GM23338 (cell line): ENCODE measurements around the gene PGGHG. TPM values are rescaled to one million over a fixed set of nuclear protein-coding genes. Genes with fewer than 3 reads are reported as not detected.
"Not testable (repeated sequence)": the region's sequence is repeated elsewhere in the genome, so short reads cannot be mapped to it uniquely, and the experiment has no call there.

Experiments used
- ATAC-seq: fragments of 200-7000 bp; cut with Tn5 transposase; 3 replicates; pipeline ENCODE4 v1.9.1; 2020
- DNase-seq: peaks from one replicate; pipeline ENCODE4 v3.0.0-alpha.2; 2015; ENCODE audit warnings: low spot score
- H2AFZ ChIP-seq: fragments of 200-600 bp; sonication (generic); 2 replicates; pipeline ENCODE4 v1.8.0; 2016; ENCODE audit warnings: antibody characterized with exemption, mild to moderate bottlenecking, moderate library complexity
- H3F3A ChIP-seq: fragments of 200-600 bp; sonication (generic); replicated peaks from 2 replicates; pipeline ENCODE4 v1.8.0; 2017; ENCODE audit warnings: antibody characterized with exemption, mixed run types, low read depth
- H3K27ac ChIP-seq: fragments of 200-600 bp; sonication (generic); 2 replicates; pipeline ENCODE4 v1.6.1; 2016; ENCODE audit warnings: low read depth
- H3K27me3 ChIP-seq: fragments of 200-600 bp; sonication (generic); 2 replicates; pipeline ENCODE4 v1.8.0; 2016; ENCODE audit warnings: mild to moderate bottlenecking, mixed run types, moderate library complexity; ENCODE audit not compliant: insufficient read depth
- H3K36me3 ChIP-seq: fragments of 200-600 bp; sonication (generic); 2 replicates; pipeline ENCODE4 v1.8.0; 2016; ENCODE audit warnings: mild to moderate bottlenecking; ENCODE audit not compliant: insufficient read depth
- H3K4me1 ChIP-seq: fragments of 200-600 bp; sonication (generic); 2 replicates; pipeline ENCODE4 v1.8.0; 2016; ENCODE audit warnings: mild to moderate bottlenecking, moderate library complexity; ENCODE audit not compliant: insufficient read depth
- H3K4me2 ChIP-seq: fragments of 200-600 bp; sonication (generic); 2 replicates; pipeline ENCODE4 v1.7.1; 2017; ENCODE audit warnings: mixed run types
- H3K4me3 ChIP-seq: fragments of 200-600 bp; sonication (generic); 2 replicates; pipeline ENCODE4 v1.6.1; 2016; ENCODE audit warnings: mixed run types
- H3K79me2 ChIP-seq: fragments of 200-600 bp; sonication (generic); replicated peaks from 2 replicates; pipeline ENCODE4 v1.8.0; 2017; ENCODE audit warnings: mild to moderate bottlenecking; ENCODE audit not compliant: insufficient read depth
- H3K9me2 ChIP-seq: fragments of 200-600 bp; sonication (generic); 2 replicates; pipeline ENCODE4 v1.8.0; 2017; ENCODE audit not compliant: insufficient read depth
- H4K20me1 ChIP-seq: fragments of 200-600 bp; sonication (generic); replicated peaks from 2 replicates; pipeline ENCODE4 v1.8.0; 2017; ENCODE audit warnings: mild to moderate bottlenecking; ENCODE audit not compliant: insufficient read depth
- H3K27ac Mint-ChIP-seq: 2 replicates; pipeline ENCODE4 v1.8.0; 2020; ENCODE audit warnings: inconsistent platforms, mild to moderate bottlenecking, moderate library complexity, mixed read lengths
- H3K27me3 Mint-ChIP-seq: 3 replicates; pipeline ENCODE4 v1.8.0; 2022; ENCODE audit warnings: low read depth, mild to moderate bottlenecking, moderate library complexity, mixed read lengths, inconsistent platforms; ENCODE audit not compliant: insufficient read depth, poor library complexity
- H3K36me3 Mint-ChIP-seq: 3 replicates; pipeline ENCODE4 v1.8.0; 2021; ENCODE audit warnings: low read depth, mild to moderate bottlenecking, inconsistent platforms, moderate library complexity, mixed read lengths
- H3K4me1 Mint-ChIP-seq: 3 replicates; pipeline ENCODE4 v1.8.0; 2020; ENCODE audit warnings: mild to moderate bottlenecking, inconsistent platforms, mixed read lengths
- H3K4me3 Mint-ChIP-seq: 3 replicates; pipeline ENCODE4 v1.8.0; 2021; ENCODE audit warnings: moderate library complexity, mild to moderate bottlenecking, inconsistent platforms, mixed read lengths
- H3K9me3 Mint-ChIP-seq: 3 replicates; pipeline ENCODE4 v1.8.0; 2020; ENCODE audit warnings: moderate library complexity, mild to moderate bottlenecking, inconsistent platforms, mixed read lengths
- POLR2AphosphoS5 ChIP-seq: IDR thresholded peaks from 2 replicates; pipeline ENCODE4 v1.6.1; 2016; ENCODE audit warnings: antibody characterized with exemption, low read depth
- polyA plus RNA-seq: library from polyadenylated mRNA; unstranded; fragments of >200 nt; fragmentation: Nextera tagmentation; extraction: Ambion mirVana; gene quantifications from 2 replicates; pipeline ENCODE4 v1.2.1, GENCODE V29; 2016
- total RNA-seq: library from RNA; depleted of rRNA; stranded (reverse); fragments of >200 nt; shearing (Covaris generic); gene quantifications from 2 replicates; pipeline ENCODE4 v1.2.3, GENCODE V29; 2014

Gene PGGHG
- total and polyA plus RNA-seq, 2 experiments from 2014 or later = 24.9 to 55.8 TPM

DNA sequence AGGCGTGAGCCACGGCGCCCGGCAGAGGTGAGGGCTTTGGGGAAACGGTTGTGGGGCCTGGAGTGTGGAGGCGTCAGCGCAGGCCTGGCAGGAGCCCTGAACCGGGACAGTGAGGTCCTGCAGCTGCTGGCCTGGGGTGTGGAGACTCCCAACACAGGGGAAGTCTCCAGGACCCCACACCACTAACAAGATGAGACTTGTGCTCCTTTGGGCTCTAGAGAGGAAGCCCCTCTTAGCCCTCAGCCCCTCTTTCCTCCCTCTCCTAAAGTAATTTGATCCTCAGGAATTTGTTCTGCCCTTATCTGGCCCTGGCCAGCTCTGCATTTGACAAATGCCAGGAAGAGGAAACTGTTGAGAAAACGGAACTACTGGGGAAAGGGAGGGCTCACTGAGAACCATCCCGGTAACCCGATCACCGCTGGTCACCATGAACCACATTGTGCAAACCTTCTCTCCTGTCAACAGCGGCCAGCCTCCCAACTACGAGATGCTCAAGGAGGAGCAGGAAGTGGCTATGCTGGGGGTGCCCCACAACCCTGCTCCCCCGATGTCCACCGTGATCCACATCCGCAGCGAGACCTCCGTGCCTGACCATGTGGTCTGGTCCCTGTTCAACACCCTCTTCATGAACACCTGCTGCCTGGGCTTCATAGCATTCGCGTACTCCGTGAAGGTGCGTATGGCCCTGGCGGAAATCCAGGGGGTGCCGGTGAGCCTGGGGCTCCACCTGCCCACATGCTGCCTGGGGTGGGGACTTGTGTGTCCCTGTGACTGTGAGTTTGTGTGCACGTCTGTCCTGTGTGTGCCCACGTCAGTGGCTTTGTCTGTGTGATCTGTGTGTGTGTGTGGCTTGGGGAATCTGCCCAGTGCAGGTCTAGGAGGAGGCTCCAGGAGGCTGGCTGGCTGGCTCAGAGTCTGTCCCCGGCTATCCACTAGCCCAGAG lies 19.1 kb downstream of the PGGHG start, which contains the start of gene IFITM2:
Gene IFITM2 (plus strand): TSS at position 51 of the 943 bp plus-strand sequence. CDS start 377 bp downstream, at position 428.
- peak within 1 kb of the TSS; percentile 68 for H3K4me3 ChIP-seq
- Mint-ChIP-seq H3K27me3 (peaks cover 39% of the 10 kb centered on the region), H3K4me1 (peaks cover 62% of the 10 kb centered on the region), H3K4me3 (peak within 1 kb of the TSS; percentile 86), H3K27ac (peak within 1 kb of the TSS; percentile 93)
- not testable (repeated sequence) for H3K9me2 ChIP-seq, H4K20me1 ChIP-seq, H3K27me3 ChIP-seq, H3K36me3 ChIP-seq, H2AFZ ChIP-seq, H3K9me3 Mint-ChIP-seq, H3K36me3 Mint-ChIP-seq
- H3F3A ChIP-seq = peaks cover 30% of the 10 kb centered on the region
- peak within 1 kb of the TSS; percentile 90 for H3K27ac ChIP-seq
- DNase-seq = peak; percentile 93
- peak within 1 kb of the TSS; percentile 84 for H3K4me2 ChIP-seq
- peaks cover 64% of the 10 kb centered on the region for H3K4me1 ChIP-seq
- peak; percentile 41 for ATAC-seq
- TF ChIP-seq POLR2AphosphoS5 = peak; percentile 48; the same call in 1 of the 2 replicates
- peaks cover 12% of the 10 kb centered on the region for H3K79me2 ChIP-seq

DNA sequence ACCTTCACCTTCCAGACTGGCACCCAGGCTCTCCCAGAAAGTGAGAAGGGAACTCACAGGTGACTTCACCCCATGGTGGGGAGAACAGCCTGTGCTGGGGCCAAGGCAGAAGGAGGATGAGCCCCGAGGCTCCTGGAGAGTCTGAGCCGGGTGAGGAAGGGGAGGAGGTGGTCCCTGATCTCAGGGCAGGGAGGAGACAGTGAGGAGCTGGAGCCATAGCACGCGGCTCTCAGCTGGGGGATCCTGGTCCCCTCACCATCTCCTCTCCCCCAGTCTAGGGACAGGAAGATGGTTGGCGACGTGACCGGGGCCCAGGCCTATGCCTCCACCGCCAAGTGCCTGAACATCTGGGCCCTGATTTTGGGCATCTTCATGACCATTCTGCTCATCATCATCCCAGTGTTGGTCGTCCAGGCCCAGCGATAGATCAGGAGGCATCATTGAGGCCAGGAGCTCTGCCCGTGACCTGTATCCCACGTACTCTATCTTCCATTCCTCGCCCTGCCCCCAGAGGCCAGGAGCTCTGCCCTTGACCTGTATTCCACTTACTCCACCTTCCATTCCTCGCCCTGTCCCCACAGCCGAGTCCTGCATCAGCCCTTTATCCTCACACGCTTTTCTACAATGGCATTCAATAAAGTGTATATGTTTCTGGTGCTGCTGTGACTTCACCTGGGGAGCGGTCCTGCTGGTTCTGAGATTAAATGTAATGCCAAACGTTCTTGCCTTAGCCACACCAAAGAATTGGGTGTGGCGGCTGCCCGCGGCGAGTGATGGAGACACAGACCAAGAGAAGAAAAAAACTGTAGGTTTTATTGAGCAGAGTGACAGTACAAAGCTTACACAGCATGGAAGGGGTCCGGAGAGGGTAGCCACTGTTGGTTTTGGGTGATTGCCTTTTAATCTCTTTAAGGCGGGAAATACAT lies 20.1 kb downstream of the PGGHG start:
- not testable (repeated sequence) for H3K9me3 Mint-ChIP-seq, H3K36me3 ChIP-seq, H2AFZ ChIP-seq, H3K27me3 ChIP-seq, H3K27ac ChIP-seq, ATAC-seq, DNase-seq, H3K36me3 Mint-ChIP-seq, H3K9me2 ChIP-seq, H4K20me1 ChIP-seq
- Histone ChIP-seq H3K4me2 (peak overlapping the region; percentile 84), H3K4me1 (peaks cover 60% of the 10 kb centered on the region), H3F3A (peaks cover 33% of the 10 kb centered on the region), H3K4me3 (peak overlapping the region; percentile 68), H3K79me2 (peaks cover 14% of the 10 kb centered on the region)
- Mint-ChIP-seq H3K4me1 (peaks cover 64% of the 10 kb centered on the region), H3K4me3 (peak overlapping the region; percentile 86), H3K27me3 (peaks cover 30% of the 10 kb centered on the region), H3K27ac (peak overlapping the region; percentile 93)

- H3K36me3 ChIP-seq, H3K27ac Mint-ChIP-seq, H3K9me2 ChIP-seq, DNase-seq, H3K27me3 ChIP-seq, H4K20me1 ChIP-seq, H3K36me3 Mint-ChIP-seq, H3K27ac ChIP-seq, H3K9me3 Mint-ChIP-seq, H2AFZ ChIP-seq: not testable (repeated sequence)
- H3K4me2 ChIP-seq = peak overlapping the region; percentile 84
- H3K4me3 Mint-ChIP-seq = peak overlapping the region; percentile 86
- peaks cover 72% of the 10 kb centered on the region for H3K4me1 Mint-ChIP-seq
- H3K27me3 Mint-ChIP-seq = peaks cover 21% of the 10 kb centered on the region
- H3K79me2 ChIP-seq = peaks cover 25% of the 10 kb centered on the region
- peaks cover 30% of the 10 kb centered on the region for H3F3A ChIP-seq
- H3K4me3 ChIP-seq = peak overlapping the region; percentile 68
- ATAC-seq = peak; percentile 0; the same call in 2 of the 3 replicates
- H3K4me1 ChIP-seq = peaks cover 59% of the 10 kb centered on the region
Observed at GRCh38 chr11:309979-310572, 21.1 kb downstream of the PGGHG start.

- not testable (repeated sequence) for H3K9me2 ChIP-seq, H3K9me3 Mint-ChIP-seq, H4K20me1 ChIP-seq, H3K27ac Mint-ChIP-seq, DNase-seq, H3K27ac ChIP-seq, H3K36me3 ChIP-seq, H3K36me3 Mint-ChIP-seq, H2AFZ ChIP-seq, H3K27me3 ChIP-seq
- Histone ChIP-seq H3K4me2 (peak overlapping the region; percentile 84), H3K4me1 (peaks cover 57% of the 10 kb centered on the region), H3K4me3 (peak overlapping the region; percentile 70; the same call in 1 of the 2 replicates), H3K79me2 (peaks cover 31% of the 10 kb centered on the region), H3F3A (peaks cover 29% of the 10 kb centered on the region)
- H3K4me1 Mint-ChIP-seq = peaks cover 66% of the 10 kb centered on the region
- peak; percentile 20 for ATAC-seq
- peaks cover 21% of the 10 kb centered on the region for H3K27me3 Mint-ChIP-seq
- peak overlapping the region; percentile 59 for H3K4me3 Mint-ChIP-seq
Observed at GRCh38 chr11:311013-311748, 22.3 kb downstream of the PGGHG start.
